ENCODE measurements around the gene RETREG3. TPM values are rescaled to one million over a fixed set of nuclear protein-coding genes. Genes with fewer than 3 reads are reported as not detected.
A peak's percentile ranks its signal among the peaks of the same experiment; 100 is the strongest.
"Not testable (repeated sequence)": the region's sequence is repeated elsewhere in the genome, so short reads cannot be mapped to it uniquely, and the experiment has no call there.

RETREG3 gene
- total RNA-seq, 6 experiments from 2014 or later: 42.5 to 61.1 (median 48.9) TPM

DNA sequence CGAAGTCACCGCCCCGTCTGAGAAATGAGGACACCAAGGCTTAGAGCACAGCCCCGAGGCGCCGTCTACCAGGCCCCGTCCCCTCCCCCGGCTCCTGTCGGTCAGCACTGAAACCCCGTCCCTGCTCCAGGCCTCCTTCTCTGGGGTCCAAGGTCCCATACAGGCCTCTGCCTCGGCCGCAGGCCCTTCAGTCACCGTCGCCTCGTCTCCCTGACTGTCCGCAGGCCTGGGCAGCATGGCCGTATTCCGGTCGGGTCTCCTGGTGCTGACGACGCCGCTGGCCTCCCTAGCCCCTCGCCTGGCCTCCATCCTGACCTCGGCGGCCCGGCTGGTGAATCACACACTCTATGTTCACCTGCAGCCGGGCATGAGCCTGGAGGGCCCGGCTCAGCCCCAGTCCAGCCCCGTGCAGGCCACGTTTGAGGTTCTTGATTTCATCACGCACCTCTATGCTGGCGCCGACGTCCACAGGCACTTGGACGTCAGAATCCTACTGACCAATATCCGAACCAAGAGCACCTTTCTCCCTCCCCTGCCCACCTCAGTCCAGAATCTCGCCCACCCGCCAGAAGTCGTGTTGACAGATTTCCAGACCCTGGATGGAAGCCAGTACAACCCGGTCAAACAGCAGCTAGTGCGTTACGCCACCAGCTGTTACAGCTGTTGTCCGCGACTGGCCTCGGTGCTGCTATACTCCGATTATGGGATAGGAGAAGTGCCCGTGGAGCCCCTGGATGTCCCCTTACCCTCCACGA lies 46.6 kb downstream of the RETREG3 start:
- DNase-seq: no peak
- peak overlapping the region; percentile 90 for H3K27ac Mint-ChIP-seq
- peaks cover 44% of the 10 kb centered on the region for H3K4me1 Mint-ChIP-seq (ENCODE audit: low read depth)
- TF ChIP-seq, protein P1, sequence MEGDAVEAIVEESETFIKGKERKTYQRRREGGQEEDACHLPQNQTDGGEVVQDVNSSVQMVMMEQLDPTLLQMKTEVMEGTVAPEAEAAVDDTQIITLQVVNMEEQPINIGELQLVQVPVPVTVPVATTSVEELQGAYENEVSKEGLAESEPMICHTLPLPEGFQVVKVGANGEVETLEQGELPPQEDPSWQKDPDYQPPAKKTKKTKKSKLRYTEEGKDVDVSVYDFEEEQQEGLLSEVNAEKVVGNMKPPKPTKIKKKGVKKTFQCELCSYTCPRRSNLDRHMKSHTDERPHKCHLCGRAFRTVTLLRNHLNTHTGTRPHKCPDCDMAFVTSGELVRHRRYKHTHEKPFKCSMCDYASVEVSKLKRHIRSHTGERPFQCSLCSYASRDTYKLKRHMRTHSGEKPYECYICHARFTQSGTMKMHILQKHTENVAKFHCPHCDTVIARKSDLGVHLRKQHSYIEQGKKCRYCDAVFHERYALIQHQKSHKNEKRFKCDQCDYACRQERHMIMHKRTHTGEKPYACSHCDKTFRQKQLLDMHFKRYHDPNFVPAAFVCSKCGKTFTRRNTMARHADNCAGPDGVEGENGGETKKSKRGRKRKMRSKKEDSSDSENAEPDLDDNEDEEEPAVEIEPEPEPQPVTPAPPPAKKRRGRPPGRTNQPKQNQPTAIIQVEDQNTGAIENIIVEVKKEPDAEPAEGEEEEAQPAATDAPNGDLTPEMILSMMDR (IDR thresholded peaks at IDR 0.05): no peak
- peaks cover 29% of the 10 kb centered on the region for H3K36me3 Mint-ChIP-seq (ENCODE audit: low read depth)
- H3K4me3 Mint-ChIP-seq: peak overlapping the region; percentile 92
- peaks cover 2% of the 10 kb centered on the region; the same call in 1 of the 2 replicates for H3K27me3 Mint-ChIP-seq (ENCODE audit: insufficient read depth)
- peaks cover 4% of the 10 kb centered on the region; the same call in 1 of the 2 replicates for H3K9me3 Mint-ChIP-seq

DNA sequence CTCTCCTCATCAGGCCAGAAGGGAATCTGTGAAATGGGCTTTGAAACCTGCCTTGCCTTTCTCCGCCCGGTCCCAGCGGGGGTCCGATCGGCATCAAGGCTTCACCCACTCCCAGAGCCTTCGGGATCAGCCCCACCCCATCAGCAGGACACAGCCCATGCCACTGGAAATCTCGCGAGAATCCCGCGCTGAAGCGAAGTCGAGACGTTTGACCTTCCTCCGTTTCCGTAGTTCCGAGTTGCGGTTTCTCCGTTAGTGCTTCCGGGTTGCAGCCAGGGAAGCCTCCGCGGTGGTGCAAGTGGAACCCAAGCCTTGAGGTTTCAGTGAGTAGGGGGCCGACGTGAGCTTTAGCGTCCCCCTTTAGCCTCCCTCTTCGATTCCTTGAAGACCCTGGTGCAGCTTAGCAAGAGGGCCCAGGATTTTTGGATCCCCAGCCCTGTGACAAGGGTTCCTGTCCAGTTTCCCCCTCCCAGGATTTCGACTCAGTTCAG lies 47.2 kb downstream of the RETREG3 start, which contains the start of gene COASY:
TSS of gene COASY (plus strand) at position 252 of the 491 bp plus-strand sequence. CDS start 475 bp downstream, outside the sequence.
- DNase-seq: peak; percentile 96
- H3K4me1 Mint-ChIP-seq (ENCODE audit: low read depth): peaks cover 43% of the 10 kb centered on the region
- peaks cover 2% of the 10 kb centered on the region; the same call in 1 of the 2 replicates for H3K27me3 Mint-ChIP-seq (ENCODE audit: insufficient read depth)
- peak within 1 kb of the TSS; percentile 92 for H3K4me3 Mint-ChIP-seq
- H3K27ac Mint-ChIP-seq: peak within 1 kb of the TSS; percentile 90
- TF ChIP-seq, protein P1 (IDR thresholded peaks at IDR 0.05): no peak
- H3K9me3 Mint-ChIP-seq: peaks cover 4% of the 10 kb centered on the region; the same call in 1 of the 2 replicates
- H3K36me3 Mint-ChIP-seq (ENCODE audit: low read depth): peaks cover 28% of the 10 kb centered on the region

DNA sequence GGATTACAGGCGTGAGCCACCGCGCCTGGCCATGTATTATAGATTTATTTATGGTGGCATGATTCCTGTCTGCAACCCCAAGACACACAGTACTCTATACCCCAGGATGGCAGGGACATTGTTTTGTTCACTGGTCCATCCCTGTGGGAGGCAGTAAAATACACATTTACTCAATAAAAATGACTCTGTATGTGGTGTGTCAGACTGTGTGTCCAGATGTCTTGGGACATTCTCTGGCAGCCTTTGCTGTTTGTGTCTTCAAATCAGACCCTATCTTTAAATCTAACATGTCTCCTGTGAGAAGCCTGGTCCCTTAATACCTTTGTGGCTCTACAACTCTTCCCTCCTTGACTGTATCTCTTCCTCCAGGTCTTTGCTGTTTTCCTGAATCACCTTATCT lies 48.9 kb downstream of the RETREG3 start:
- H3K4me3 Mint-ChIP-seq: peak overlapping the region; percentile 73; the same call in 1 of the 2 replicates
- peaks cover 4% of the 10 kb centered on the region; the same call in 1 of the 2 replicates for H3K9me3 Mint-ChIP-seq
- peaks cover 22% of the 10 kb centered on the region for H3K36me3 Mint-ChIP-seq (ENCODE audit: low read depth)
- H3K4me1 Mint-ChIP-seq (ENCODE audit: low read depth): peaks cover 43% of the 10 kb centered on the region
- H3K27ac Mint-ChIP-seq: peak overlapping the region; percentile 73
- no peak for DNase-seq
- TF ChIP-seq, protein P1 (IDR thresholded peaks at IDR 0.05): no peak
- peaks cover 2% of the 10 kb centered on the region; the same call in 1 of the 2 replicates for H3K27me3 Mint-ChIP-seq (ENCODE audit: insufficient read depth)

DNA sequence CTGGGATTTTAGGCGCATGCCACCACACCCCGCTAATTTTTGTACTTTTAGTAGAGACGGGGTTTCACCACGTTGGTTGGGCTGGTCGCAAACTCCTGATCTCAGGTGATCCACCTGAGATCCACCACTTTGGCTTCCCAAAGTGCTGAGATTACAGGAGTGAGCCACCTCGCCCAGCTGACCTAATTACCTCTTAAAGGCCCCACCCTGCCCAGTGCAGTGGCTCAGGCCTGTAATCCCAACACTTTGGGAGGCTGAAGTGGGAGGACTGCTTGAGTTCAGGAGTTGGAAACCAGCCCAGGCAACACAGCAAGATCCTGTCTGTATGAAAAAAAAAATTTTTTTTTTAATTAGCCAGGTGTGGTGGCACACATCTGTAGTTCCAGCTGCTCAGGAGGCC lies 50.1 kb downstream of the RETREG3 start:
- no peak for DNase-seq
- Mint-ChIP-seq H3K27ac (no peak overlapping the region), H3K4me1 (ENCODE audit: low read depth) (peaks cover 46% of the 10 kb centered on the region), H3K4me3 (no peak overlapping the region), H3K9me3 (peaks cover 4% of the 10 kb centered on the region; the same call in 1 of the 2 replicates), H3K27me3 (ENCODE audit: insufficient read depth) (peaks cover 3% of the 10 kb centered on the region; the same call in 1 of the 2 replicates), H3K36me3 (ENCODE audit: low read depth) (peaks cover 22% of the 10 kb centered on the region)
- TF ChIP-seq, protein P1 (IDR thresholded peaks at IDR 0.05): no peak

DNA sequence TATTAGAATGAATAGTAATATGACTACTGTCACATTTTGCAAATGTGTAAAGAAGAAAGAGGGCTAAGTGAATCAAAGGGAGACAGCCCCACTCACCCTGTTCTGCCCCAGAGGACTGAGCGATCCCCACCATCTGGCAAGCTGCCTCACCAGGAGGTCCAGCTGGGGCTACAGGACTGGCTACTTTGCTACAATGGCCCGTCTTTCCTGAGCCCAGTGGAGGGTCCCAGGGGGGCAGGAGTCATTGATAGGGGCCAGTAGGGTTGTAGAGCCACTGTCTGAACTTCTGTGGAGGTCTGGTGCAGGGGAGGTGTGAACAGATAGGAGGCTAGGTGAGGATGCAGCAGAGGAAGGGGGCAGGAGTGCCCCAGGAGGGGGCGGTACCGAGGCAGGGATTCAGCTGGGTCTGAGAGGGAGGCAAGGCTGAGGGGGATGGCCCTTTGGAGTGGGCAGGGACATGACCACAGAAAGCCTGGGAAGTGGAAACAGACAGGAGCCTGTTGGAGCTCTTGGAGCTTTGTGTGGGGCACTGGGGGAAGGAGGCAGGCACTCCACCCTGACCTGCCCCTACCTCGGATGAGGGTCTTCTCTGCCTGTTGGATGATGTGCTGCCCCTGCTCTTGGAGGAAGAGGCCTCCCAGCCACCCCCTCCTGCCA lies 53.1 kb downstream of the RETREG3 start:
- H3K27me3 Mint-ChIP-seq (ENCODE audit: insufficient read depth); H3K27ac Mint-ChIP-seq; H3K4me3 Mint-ChIP-seq; H3K36me3 Mint-ChIP-seq (ENCODE audit: low read depth); DNase-seq; H3K9me3 Mint-ChIP-seq: not testable (repeated sequence)
- TF ChIP-seq, protein P1 (IDR thresholded peaks at IDR 0.05): peak; percentile 51
- H3K4me1 Mint-ChIP-seq (ENCODE audit: low read depth): peaks cover 23% of the 10 kb centered on the region

Data from HFFc6 (cell line).